GM23338 (cell line): ENCODE data around the gene TMEM255B.

Experiments
- CREB1 ChIP-seq: fragments of 250-450 bp; sonication (Bioruptor Pico); IDR thresholded peaks from 2 replicates; pipeline ENCODE4 v1.5.0; 2020; ENCODE audit warnings: low read depth, mild to moderate bottlenecking, moderate library complexity
- CTCF ChIP-seq, 2 experiments: fragments of 200-600 bp in 1 of 2; sonication (generic) in 1 of 2; conservative IDR thresholded peaks; 2 replicates each; pipeline versions ENCODE4 v1.5.1 to v1.6.1; 2016 to 2017; ENCODE audit warnings: antibody characterized with exemption in 2 of 2, low read depth in 2 of 2, mild to moderate bottlenecking in 2 of 2, moderate library complexity in 1 of 2
- EZH2 ChIP-seq: fragments of 200-600 bp; sonication (generic); IDR thresholded peaks from one replicate; pipeline ENCODE4 v1.8.0; 2017; ENCODE audit warnings: antibody characterized with exemption, mild to moderate bottlenecking, low read depth; ENCODE audit not compliant: unreplicated experiment
- EZH2phosphoT487 ChIP-seq: fragments of 200-600 bp; sonication (generic); IDR thresholded peaks from one replicate; pipeline ENCODE4 v1.8.1; 2018; ENCODE audit warnings: antibody characterized with exemption; ENCODE audit not compliant: unreplicated experiment
- NANOG ChIP-seq: IDR thresholded peaks from 2 replicates; pipeline ENCODE4 v1.6.1; 2016; ENCODE audit warnings: antibody characterized with exemption, borderline replicate concordance
- POLR2AphosphoS5 ChIP-seq: IDR thresholded peaks from 2 replicates; pipeline ENCODE4 v1.6.1; 2016; ENCODE audit warnings: antibody characterized with exemption, low read depth
- STAT1 ChIP-seq: IDR thresholded peaks from one replicate; pipeline ENCODE4 v1.6.1; 2016; ENCODE audit warnings: antibody characterized with exemption; ENCODE audit not compliant: unreplicated experiment
- ZNF114 ChIP-seq: fragments of 250-450 bp; sonication (Bioruptor Pico); IDR thresholded peaks from 2 replicates; pipeline ENCODE4 v1.5.0; 2020; ENCODE audit warnings: mild to moderate bottlenecking, moderate library complexity
- TF ChIP-seq, protein P1 (sequence below): IDR thresholded peaks from one replicate; pipeline ENCODE4 v1.6.1; 2018; ENCODE audit warnings: antibody characterized with exemption; ENCODE audit not compliant: unreplicated experiment
- TF ChIP-seq, protein P2 (sequence below): fragments of 250-450 bp; sonication (Bioruptor Pico); IDR thresholded peaks from 2 replicates; pipeline ENCODE4 v1.5.0; 2020; ENCODE audit warnings: mild to moderate bottlenecking, moderate library complexity

GRCh38 chr13:113821847-113822246 is 62.8 kb downstream of the TMEM255B start:
- TF ChIP-seq POLR2AphosphoS5 (no peak), CTCF (conservative IDR thresholded peaks at IDR 0.05; ENCODE audit: low read depth in 2 of 2) (no peak), EZH2 (no peak), CREB1 (no peak), EZH2phosphoT487 (no peak), NANOG (no peak), ZNF114 (CRISPR knock-in tag) (no peak), STAT1 (no peak)
- TF ChIP-seq, protein P1, sequence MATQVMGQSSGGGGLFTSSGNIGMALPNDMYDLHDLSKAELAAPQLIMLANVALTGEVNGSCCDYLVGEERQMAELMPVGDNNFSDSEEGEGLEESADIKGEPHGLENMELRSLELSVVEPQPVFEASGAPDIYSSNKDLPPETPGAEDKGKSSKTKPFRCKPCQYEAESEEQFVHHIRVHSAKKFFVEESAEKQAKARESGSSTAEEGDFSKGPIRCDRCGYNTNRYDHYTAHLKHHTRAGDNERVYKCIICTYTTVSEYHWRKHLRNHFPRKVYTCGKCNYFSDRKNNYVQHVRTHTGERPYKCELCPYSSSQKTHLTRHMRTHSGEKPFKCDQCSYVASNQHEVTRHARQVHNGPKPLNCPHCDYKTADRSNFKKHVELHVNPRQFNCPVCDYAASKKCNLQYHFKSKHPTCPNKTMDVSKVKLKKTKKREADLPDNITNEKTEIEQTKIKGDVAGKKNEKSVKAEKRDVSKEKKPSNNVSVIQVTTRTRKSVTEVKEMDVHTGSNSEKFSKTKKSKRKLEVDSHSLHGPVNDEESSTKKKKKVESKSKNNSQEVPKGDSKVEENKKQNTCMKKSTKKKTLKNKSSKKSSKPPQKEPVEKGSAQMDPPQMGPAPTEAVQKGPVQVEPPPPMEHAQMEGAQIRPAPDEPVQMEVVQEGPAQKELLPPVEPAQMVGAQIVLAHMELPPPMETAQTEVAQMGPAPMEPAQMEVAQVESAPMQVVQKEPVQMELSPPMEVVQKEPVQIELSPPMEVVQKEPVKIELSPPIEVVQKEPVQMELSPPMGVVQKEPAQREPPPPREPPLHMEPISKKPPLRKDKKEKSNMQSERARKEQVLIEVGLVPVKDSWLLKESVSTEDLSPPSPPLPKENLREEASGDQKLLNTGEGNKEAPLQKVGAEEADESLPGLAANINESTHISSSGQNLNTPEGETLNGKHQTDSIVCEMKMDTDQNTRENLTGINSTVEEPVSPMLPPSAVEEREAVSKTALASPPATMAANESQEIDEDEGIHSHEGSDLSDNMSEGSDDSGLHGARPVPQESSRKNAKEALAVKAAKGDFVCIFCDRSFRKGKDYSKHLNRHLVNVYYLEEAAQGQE, result no peak
- TF ChIP-seq, protein P2, sequence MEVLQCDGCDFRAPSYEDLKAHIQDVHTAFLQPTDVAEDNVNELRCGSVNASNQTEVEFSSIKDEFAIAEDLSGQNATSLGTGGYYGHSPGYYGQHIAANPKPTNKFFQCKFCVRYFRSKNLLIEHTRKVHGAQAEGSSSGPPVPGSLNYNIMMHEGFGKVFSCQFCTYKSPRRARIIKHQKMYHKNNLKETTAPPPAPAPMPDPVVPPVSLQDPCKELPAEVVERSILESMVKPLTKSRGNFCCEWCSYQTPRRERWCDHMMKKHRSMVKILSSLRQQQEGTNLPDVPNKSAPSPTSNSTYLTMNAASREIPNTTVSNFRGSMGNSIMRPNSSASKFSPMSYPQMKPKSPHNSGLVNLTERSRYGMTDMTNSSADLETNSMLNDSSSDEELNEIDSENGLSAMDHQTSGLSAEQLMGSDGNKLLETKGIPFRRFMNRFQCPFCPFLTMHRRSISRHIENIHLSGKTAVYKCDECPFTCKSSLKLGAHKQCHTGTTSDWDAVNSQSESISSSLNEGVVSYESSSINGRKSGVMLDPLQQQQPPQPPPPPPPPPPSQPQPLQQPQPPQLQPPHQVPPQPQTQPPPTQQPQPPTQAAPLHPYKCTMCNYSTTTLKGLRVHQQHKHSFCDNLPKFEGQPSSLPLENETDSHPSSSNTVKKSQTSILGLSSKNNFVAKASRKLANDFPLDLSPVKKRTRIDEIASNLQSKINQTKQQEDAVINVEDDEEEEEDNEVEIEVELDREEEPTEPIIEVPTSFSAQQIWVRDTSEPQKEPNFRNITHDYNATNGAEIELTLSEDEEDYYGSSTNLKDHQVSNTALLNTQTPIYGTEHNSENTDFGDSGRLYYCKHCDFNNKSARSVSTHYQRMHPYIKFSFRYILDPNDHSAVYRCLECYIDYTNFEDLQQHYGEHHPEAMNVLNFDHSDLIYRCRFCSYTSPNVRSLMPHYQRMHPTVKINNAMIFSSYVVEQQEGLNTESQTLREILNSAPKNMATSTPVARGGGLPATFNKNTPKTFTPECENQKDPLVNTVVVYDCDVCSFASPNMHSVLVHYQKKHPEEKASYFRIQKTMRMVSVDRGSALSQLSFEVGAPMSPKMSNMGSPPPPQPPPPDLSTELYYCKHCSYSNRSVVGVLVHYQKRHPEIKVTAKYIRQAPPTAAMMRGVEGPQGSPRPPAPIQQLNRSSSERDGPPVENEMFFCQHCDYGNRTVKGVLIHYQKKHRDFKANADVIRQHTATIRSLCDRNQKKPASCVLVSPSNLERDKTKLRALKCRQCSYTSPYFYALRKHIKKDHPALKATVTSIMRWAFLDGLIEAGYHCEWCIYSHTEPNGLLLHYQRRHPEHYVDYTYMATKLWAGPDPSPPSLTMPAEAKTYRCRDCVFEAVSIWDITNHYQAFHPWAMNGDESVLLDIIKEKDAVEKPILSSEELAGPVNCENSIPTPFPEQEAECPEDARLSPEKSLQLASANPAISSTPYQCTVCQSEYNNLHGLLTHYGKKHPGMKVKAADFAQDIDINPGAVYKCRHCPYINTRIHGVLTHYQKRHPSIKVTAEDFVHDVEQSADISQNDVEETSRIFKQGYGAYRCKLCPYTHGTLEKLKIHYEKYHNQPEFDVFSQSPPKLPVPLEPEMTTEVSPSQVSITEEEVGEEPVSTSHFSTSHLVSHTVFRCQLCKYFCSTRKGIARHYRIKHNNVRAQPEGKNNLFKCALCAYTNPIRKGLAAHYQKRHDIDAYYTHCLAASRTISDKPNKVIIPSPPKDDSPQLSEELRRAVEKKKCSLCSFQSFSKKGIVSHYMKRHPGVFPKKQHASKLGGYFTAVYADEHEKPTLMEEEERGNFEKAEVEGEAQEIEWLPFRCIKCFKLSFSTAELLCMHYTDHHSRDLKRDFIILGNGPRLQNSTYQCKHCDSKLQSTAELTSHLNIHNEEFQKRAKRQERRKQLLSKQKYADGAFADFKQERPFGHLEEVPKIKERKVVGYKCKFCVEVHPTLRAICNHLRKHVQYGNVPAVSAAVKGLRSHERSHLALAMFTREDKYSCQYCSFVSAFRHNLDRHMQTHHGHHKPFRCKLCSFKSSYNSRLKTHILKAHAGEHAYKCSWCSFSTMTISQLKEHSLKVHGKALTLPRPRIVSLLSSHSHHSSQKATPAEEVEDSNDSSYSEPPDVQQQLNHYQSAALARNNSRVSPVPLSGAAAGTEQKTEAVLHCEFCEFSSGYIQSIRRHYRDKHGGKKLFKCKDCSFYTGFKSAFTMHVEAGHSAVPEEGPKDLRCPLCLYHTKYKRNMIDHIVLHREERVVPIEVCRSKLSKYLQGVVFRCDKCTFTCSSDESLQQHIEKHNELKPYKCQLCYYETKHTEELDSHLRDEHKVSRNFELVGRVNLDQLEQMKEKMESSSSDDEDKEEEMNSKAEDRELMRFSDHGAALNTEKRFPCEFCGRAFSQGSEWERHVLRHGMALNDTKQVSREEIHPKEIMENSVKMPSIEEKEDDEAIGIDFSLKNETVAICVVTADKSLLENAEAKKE (CRISPR knock-in tag), result no peak
